T-helper 2 cell (primary cell): ENCODE results near the gene ING3.
"Not testable (repeated sequence)": the region's sequence is repeated elsewhere in the genome, so short reads cannot be mapped to it uniquely, and the experiment has no call there.

Source experiments
- DNase-seq, 5 experiments: peaks; one replicate each; pipeline versions ENCODE4 v3.0.0 to v3.0.0-alpha.2; 2012 to 2022

The ING3 gene

DNA sequence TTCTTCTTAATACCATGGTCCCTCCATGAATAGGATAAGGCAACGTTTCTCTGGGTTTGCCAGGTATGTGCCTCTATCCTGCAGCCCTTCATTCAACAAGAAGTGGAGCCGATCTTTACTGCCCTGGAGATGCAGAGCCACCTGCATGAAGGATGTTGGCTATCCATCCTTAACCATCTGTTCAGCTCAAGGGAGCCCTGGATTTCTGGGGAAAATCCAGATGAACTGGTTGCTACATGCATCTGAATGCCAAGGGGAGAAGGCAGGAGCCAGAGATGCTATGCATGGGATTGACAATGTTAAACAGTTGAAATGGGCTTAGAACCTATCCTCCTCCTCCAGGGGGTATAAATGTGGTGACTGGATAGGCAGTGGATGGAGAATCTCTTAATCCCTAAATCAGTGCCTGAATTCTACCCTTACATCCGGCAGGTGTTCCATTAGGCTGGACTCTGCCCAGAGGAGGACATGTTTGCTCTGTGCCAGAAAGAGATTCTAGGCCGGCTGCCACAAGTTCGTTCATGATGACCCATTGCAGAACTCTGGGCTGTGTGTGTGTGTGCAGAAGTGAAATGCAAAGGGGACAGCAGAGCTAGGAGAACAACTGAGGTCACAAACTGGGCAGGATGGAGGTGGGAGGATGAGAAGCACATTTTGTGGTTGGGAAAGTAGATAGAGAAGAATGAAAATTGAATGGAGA is 53.6 kb downstream of the ING3 start:
- no peak for DNase-seq

DNA sequence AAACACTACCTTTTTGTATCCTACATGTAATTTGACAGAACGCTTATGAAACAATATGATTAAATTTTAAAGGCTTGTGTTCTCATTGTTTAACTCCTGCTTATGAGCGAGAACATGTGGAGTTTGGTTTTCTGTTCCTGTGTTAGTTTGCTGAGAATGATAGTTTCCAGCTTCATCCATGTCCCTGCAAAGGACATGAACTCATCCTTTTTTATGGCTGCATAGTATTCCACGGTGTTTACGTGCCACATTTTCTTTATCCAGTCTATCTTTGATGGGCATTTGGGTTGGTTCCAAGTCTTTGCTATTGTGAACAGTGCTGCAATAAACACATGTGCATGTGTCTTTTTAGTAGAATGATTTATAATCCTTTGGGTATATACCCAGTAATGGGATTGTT is 54.5 kb downstream of the ING3 start:
- DNase-seq, result not testable (repeated sequence)

DNA sequence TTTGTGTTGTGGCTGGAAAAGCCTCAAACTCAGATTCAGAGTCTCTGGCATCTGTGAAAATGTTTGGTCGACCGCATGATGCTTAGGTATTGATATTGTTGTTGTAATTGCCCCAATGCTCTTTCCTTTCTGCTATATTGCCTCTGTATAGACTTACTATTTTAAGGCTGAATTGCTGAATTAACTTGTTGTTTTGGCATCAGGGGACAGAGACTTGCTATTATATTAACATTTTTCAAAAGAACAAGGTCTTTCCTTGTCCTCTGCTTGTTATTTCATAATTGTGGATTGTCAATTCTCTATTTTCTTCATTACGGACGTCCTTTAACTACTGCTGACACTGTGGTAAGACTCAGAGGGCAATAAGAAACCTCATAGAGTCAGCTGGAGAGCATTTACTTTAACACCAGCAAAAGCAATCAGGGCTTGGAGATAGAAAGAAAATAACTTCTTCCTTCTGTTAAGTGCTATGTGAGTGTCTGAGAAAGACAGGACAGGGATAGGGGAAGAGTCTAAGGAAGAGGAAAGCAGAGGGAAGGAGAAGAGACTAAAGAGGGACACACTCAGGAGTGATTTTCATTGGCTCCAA is 55.5 kb downstream of the ING3 start:
- no peak for DNase-seq

DNA sequence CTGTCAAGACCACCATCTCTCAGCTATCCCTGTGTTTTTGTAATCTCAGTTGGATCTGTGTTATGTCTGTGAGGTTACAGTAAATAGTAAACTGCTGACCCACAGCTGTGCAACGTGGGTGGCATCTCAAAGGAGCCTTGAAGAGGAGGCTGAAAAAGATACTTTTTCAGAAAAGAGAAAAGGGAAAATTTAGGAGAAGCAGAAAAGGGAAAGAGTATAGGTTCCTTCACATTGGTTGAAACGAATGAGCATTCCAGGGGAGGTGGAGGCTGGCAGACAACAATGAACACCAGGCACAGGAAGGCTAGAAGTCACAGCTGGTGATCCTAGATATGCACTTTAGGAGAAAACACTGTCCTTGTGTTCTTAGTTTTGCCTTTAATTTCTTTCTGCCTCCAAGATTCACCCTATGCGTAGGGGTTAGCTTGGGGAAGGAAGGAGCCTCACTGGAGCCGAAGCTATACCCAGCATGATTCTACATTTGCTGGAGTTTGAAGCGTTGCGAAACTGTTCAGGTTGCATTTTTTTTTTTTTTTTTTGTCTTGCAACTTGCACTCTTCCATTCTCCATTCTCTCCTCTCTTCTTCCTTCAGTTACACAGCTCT is 56.2 kb downstream of the ING3 start:
- no peak for DNase-seq

DNA sequence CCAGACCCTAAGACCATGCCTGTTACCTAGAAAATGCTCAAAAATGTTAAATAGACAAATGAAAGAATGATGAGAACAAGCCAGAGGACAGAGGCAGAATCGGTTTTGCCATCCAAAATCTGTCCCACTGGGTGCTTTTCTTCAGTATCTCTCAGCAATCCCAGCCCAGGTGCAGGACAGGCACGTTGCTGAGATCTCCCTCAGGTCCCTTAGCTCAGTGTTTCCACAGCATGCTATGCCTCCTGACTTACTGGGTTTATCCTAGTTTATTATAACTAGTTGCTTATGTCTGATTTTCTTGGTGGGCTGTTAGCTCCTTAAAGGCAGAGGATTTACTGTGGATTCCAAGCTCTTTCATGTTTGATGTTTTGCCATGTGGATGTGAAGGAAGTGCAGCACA is 58.2 kb downstream of the ING3 start:
- no peak for DNase-seq

DNA sequence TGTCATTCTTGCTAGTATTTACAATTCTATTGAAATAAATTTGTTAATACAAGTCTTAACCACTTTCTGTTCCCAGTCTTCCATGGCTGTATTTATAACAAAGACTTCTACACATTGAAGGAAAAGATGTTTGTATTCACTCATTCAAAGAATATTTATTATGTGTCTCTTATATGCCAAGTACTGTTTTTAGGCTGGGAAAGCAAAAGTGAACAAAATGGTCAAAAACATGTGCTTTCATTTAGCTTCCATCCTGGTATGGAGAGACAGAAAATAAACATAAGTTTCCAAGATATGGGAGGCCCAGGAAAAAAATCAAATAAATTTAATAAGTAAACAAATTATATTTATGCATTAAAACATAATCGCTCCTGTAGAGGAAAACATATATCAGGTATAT is 60.8 kb downstream of the ING3 start:
- DNase-seq, result no peak

DNA sequence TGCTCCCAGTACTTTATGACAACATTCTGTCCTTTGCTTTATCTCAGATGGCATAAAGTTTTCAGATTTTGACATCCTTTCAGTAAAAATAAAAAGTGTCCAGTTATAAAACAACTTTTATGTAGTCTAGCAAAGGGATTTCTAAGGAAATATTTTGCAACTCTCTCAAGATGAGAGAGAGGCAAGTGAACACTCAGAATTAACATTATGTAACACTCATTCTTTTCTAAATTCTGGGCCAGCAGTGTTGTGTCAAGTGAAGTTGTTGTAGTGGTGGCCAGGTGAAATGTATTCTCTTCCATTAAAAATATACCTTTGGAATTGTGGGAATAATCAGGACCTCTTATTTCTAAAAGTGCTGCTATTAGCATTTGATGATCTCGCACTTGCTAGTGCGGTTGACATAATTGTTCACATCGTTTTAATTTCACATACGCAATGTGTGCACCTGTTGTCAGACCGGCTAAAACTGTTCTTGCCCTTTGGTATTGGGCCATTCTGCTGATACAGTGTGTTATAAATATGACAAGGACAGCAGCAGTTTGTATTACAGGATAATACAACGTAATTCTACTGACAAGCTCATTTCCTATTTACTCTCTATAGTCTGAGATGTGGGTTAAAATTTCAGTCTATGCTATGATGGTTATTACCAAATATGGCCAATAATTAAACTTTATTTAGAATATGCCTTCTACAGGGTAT is 61.7 kb downstream of the ING3 start:
- DNase-seq, result no peak

DNA sequence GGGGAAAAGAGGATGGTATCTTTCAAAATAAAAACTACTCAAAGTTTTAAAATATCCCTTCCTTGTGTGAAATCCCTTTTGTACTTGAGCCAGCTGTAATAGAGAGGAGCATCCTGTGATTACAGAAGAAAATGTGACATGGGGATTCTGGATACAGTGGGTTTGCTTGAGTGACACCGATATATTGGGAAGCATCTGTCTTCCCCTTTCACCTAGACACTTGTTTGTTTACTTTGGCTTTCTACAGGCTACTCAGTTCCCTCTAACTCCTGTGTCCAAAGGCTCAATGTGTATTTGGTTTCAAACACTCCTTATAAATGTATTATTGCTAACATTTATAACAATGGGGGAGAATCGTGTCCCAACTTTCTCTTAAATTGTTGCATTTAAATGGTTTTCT is 62.3 kb downstream of the ING3 start:
- DNase-seq, result no peak

DNA sequence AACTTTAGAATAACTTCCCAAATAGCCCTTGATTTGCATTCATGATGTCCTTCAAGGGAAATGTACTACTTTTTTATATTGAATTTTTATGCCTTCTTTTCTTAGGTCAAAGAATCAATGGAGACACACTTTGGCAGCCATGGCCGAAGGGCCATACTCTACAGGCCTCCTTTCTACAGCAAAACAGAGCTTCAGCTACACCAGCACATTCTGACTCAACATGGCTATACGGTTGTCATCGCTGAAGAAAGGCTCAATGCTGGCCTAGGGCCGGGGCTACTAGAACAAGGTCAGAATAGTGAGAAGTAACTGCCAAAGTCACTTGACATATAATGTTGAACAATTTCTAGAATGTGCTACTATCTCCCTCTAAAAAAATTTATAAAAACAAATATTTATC is 65.0 kb downstream of the ING3 start:
- DNase-seq, result no peak

DNA sequence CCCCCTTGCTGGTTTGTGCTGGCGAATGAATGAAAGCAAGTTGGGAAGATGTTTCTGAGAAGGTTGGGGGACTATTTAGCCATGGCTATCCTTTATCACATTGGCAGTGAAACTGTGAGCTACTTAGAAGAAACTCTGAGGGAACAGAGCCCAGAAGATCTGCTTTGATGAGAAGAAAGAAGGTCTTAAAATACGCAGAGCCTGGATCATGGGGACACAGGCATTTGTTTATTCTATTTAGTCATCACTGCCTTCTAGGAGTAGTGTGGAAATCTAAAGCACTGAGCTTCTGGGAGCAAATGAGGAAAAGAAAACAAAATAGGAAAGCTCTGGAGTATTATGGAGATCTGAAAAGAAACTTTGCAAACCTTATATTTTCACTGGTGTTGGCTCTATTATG is 66.4 kb downstream of the ING3 start:
- no peak for DNase-seq

DNA sequence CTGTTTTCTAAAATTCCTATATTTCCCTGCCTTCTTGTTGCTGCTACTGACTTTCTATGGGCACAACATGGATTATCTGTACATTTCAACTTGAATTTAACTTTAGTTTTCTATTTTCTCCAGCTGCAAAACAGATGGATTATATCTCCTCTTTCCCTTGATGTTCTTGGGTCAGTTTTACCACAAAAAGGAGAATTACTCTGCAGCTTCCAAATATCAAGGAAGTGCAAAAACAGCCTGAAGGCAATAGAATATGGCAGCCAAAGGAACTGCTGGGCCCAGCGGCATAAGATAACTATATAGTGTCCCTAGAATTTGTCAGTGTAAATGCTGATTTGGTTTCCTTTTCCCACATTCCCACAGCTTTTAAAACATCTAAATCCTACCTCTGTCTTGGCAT is 67.0 kb downstream of the ING3 start:
- no peak for DNase-seq

DNA sequence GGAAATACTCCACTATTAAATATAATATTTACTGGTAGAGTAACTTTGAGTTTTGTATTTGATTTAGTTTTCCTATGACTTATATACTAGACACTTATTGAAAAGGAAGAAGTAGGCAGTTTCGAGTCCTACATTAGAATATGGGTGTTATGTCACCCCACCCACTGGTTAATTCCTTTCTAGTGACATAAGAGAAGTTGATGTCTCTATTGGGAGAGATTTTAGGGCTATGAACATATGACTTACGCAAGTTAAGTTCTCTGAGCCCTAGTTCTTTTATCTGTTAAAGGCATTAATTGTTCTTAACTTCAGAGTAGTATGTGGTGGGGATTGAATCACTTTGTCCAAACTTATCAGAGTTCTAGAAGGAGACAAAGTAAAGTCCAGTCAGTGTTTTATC is 68.4 kb downstream of the ING3 start:
- DNase-seq, result no peak

DNA sequence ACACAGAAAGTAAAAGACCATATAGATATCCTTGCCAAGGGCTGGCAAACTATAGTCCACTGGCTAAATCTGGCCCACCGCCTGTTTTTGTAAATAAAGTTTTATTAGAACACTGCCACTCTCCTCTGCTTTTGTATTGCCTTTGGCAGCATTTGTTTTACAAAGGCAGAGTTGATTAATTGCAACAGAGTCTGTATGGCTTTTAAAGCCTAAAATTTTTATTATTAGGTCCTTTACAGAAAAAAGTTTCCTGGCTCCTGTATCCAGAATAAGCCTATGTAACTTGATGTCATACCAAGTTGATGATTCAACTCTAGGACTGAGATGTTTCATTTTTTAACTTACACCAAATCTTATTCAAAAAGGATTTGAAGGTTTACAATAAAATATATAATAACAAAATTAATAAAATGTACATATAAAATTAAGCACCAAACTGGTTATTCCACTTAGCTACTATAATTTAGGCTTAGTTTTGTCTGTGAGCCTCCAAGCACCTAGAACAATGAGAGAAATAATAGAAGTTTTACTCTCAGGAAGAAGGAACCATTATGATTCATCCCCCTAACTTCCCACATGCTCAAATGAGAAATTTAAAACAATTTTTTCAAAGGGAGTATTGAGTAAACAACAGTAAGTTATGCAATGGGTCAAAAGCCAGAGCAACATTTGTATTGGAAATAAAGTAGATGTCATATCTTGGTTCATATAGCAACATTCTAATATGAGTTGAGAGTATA is 69.8 kb downstream of the ING3 start:
- DNase-seq, result no peak

DNA sequence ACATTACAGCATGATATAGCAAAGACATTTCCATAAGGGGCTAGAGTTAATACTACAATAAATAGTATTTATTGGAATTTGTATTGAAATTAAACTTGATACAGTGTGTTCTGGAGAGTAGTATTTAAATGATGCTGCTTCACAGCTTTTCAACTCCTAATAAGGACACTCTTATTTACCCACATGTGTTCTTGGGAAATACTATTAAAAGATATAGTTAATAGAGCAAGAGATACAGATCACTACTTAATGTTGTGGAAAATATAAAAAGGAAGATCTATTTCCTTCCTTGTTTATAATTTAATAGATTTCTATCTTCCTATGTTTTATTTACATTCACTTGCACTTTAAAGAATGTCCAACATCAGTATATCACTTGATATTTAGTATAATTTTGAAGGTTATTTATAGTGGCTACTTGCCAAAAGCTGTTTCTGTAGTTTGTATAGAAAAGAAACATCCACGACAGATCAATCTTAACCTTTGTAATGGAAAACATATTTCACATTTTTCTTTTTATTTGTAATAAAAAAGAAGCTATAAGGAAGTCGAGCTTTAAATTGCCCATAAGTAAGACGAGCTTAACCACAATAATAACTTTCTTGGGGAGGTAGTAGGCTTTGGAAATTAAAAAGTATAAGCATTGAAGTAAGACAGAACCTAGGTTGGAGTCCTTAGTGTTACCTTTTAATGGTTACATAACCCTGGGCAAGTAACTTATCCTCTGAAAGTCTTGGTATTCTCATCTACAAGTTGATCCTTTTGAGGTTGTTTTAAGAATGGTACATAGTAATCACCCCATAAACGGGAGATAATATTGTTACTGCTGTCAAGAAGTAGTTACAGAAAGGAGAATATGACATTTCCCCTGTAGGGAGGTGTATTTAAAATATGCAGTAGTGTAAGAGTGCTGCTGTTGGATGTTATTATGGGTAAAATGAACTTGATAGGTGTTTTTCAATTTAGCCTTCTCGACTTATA is 70.7 kb downstream of the ING3 start:
- no peak for DNase-seq

DNA sequence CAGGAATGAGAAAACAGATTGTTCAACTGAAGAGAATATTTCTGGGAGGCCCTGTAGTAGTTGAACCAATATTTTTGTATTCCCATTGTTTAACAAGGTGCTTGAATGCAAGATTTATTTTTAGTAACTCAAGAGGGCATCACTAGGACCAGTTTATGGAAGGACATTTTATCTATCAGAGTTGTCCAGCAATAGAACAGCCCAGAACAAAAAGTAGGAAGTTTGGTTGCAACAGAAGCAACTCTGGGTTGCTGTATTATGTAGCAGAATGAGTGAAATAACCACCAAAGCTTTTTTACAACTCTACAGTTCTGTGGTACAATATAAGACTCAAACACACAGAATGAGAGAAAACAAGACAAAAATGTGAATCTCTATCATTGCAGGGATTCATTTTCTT is 72.6 kb downstream of the ING3 start:
- DNase-seq, result no peak

DNA sequence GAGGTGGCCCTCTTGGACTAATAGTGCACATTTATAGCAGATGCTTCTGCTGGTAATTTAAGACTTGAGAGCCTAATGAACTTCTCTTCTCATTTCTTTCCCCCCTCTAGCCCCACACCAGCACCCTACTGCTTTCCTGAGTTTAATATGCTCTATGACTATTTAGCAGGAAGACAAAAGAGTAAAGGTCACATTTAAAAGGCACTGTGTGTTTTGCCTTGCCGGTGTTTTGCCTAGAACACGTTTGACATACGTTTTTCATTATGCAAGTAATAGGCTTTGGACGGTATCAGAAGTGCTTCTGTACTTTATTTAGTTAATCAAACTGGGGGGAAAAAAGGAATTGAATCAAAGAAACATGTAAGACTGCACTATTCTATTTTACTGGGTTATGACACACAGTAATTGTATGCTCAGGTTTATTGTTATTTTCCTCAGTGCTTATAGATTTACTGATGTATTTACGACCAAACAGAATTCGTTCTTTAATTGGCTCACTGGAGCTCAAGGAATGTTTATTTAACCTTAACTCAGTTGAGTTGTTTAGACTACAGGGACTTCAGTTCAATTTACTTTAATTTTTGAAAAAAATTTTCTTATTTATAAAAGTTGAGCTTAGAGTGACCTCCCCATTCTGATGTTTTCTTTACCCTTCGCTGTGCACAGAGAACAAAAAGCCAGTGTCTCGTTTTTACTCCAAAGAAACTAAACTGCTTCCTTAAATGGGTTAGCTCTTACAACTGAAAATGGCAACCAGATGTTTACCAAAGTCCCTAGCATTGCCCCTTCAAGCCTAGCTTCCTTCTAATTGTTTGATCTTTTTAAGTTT is 73.3 kb downstream of the ING3 start:
- no peak for DNase-seq

DNA sequence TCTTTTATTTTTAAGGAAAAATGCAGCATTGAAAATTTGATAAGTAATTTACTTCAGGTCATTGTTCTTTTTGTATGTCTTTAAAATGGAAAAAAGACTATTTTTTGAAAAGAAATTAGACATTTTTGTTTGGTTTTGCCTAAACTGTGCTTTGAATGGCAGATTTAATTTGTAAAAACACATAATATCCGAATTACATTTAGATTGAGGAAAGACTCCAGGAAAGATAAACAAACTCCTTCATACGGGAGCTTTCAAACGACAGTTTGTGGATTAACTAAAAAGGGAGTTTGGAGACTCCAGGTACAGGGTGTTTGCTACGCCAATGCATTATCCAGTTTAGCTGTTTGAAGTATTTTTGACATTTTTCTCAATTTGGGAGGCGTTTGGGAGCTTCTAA is 74.0 kb downstream of the ING3 start:
- DNase-seq, result no peak

DNA sequence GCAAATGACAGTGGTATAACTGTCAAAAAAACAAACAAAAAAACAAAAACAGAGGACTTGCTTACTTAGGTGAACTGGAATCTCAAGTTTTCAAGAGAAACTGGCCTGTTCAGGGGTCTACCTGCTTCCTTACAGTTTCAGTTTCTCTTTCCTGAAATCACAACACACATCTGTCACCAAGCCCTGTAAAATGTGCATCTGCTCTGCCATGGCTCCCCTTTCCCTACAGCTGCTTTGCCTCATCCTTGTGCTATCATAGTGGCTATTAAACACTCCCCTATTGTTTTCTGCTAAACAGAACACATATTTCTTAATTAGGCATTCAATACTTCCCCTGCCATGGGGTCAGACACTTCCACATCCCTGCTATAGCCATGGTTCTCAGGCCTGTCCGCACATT is 75.6 kb downstream of the ING3 start:
- no peak for DNase-seq

DNA sequence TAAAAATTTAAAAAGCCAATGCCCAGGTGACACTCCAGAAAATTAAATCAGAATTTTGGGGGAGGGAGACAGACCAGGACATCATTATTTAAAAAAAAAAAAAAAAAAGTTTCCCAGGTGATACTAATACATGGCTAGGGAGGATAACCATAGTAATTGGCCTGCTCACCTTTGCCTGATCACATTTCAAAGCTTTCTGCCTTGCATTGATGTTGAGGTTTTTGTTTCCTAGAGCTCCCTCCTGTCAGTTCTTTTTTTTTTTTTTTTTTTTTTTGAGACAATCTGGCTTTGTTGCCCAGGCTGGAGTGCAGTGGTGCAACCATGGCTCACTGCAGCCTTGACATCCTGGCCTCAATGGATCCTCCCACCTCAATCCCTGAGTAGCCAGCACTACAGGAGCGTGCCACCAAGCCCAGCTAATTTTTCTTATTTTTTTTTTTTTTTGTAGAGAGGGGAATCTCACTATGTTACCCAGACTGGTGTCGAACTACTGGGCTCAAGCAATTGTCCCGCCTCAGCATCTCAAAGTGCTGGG is 76.1 kb downstream of the ING3 start:
- DNase-seq, result no peak
